ENCODE measurements around the gene C1orf174.
A peak's percentile ranks its signal among the peaks of the same experiment; 100 is the strongest.

The C1orf174 gene

GRCh38 chr1:3908886-3909517, 8.9 kb upstream of the C1orf174 start:
- DNase-seq: no peak

- DNase-seq: no peak
Observed at GRCh38 chr1:3907621-3908165, 7.6 kb upstream of the C1orf174 start.

DNA sequence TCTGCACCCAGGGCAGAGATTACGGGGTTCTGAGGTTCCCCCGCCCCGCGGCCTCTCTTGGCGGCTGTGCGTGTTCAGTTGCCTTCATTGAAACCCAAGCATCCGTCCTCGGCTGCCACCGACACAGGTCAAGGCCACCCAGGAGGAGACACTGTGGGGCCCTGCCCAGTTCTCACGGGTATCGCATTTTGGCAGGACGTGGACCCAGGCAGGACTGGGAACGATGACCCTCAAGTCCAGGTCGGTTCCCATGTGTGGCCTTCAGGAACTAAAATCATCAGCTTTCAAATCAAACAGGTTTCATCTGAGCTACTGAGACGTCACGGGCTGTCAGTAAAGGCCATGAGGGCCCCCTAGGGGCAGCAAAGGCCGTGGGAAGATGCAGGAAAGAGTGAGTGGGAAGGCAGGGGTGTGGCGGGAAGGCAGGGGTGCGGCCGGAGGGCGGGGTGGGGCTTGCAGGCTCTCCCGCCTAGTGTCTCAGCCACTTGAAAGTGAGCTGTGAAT, 7.0 kb upstream of the C1orf174 start:
- no peak for DNase-seq

DNA sequence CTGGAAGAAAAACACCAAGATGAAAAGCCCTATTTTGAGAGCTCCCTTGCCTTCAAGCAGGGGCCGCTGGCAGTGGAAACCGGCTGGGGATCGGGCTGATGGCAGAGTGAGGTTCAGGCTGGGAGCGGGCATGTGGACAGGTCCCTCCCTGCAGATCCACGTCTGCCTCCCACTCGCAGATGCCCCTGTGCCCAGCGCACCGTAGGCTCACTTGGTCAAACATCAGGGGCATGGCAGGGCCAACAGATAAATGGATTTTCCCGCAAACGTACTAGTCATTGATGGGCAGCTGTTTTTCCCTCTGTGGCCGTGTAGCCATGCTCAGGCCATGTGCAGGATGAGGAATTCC, 6.6 kb upstream of the C1orf174 start:
- DNase-seq: no peak

DNA sequence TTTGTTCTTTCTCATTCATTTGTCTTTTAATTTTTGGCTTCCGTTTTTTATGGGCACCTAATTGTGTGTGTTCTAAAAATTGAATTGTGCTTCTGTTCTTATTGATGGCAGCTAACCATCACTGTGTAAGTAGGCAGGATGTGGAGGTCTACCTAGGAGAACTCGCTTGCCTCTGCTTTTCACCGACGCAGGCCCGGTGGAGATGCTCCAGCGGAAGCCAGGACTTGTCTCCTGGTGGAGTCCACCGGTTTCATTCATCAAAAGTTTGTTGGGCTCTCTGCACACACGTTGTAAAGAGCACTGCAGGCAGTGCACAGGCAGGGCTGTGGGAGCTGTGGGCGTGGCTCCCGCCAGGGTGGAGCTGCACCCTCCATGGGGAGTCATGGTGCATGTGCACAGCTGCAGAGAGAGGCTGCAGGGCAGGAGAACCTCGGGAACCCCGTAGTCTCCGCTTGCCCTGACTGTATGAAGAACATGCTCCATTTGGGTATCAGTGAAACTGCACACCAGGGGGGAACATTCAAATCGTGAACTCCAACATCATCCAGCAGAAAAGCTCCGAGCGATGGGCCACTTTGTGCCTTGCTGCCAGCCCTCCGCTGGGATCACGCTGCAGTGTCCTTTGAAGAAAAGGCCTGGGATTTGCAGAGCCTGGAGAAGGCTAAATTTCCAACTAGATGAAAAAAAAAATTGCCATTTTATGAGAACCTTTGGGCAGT, 6.0 kb upstream of the C1orf174 start:
- DNase-seq: no peak

- DNase-seq: no peak
Observed at GRCh38 chr1:3905266-3905952, 5.3 kb upstream of the C1orf174 start.

DNA sequence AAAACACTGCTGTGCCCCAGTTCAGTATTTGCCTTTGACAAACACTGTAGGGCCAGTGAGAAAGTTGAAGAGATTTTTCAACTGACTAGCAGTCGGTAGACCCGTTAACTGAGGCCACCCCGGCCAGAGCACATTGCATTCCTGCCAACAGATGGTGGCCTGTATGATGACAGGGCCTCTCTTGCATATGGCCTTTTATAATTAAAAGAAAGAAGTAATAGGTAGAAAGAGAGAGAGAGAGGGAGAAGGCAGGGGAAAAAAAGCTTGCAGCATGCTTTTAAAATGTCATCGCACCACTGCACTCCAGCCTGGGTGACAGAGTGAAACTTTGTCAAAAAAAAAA, 4.7 kb upstream of the C1orf174 start:
- no peak for DNase-seq

GRCh38 chr1:3904006-3904842, 4.2 kb upstream of the C1orf174 start:
- no peak for DNase-seq

DNA sequence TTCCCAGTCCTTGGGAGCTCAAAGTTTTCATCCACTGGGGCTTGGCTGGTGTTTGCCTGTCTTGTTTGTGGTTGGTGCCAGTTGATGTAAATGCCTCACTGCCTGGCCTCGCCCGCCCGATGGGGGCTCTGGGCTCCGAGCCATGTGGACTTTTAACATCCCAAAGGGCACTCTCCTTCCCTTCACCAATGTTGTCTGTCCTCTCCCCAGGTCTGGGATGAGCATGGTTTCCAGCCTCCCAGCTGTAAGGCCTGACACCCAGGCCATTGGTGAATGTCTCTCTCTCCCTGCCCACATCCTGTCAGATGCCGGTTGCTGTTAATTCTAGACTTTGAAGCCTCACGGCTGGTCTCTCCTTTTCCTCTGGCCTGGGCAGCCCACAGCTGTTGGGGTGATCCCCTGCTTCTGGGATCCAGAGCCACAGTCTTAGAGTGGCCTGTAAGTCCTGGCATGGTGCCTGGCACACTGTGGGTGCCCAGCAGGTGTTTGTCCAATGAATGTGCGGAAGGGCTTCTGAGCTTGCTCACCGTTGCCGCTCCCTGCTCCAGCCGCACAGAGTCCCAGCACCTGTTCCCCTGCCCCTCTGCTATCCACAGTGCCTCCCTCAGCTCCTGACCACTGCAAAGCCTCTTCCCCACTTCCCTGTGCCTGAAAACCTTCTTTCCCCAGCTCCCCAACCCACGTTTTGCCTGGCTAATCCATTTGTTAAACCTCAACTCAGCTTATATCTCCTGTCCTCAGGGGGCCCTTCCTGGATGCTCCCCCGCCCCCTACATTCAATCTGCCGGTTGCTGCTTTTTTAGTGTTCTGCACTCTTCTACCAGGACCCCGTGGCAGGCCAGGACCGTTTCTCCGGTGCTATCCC, 3.3 kb upstream of the C1orf174 start:
- no peak for DNase-seq

DNA sequence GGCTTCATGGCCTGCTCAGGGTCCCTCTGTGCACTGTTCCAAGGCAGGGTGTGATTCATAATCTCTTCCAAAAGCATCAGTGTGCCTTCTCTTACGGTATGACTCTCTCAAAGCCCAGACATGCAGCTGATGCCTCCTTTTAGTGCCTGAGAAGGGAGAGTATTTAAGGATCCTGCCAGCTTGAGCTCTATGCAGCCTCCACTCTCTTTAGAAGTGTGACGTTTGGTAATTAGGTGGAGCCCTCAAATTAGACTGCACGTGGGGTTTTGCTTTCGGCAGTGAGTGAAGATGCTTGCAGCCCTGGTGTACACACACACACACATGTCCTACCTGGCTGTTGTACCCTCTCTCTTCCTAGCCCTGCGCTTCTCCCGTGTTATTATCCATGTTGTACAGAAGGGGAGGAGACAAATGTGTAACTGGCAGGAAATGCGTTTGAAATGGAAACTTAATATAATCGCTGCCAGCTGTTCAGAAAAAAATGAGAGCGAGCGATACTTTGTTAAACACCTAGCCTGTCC, 2.6 kb upstream of the C1orf174 start:
- peak; percentile 65 for DNase-seq

DNA sequence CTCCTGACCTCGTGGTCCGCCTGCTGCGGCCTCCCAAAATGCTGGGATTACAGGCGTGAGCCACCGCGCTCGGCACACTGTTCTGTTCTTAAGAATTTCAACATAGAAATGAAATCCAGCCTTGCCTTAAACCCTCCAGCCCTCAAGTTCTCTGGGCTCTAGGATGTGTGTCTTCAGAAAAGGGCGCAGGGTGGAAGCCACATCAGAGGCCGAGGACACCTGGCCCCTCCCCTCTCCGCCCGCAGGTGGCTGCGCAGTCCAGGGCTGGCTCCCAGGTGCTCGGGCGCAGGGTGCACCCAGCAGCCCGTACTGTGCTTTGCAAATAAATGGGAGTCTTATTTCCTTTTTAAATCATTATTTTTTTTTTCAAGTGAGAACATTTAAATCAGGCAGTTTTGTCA, 2.0 kb upstream of the C1orf174 start:
- no peak for DNase-seq

DNA sequence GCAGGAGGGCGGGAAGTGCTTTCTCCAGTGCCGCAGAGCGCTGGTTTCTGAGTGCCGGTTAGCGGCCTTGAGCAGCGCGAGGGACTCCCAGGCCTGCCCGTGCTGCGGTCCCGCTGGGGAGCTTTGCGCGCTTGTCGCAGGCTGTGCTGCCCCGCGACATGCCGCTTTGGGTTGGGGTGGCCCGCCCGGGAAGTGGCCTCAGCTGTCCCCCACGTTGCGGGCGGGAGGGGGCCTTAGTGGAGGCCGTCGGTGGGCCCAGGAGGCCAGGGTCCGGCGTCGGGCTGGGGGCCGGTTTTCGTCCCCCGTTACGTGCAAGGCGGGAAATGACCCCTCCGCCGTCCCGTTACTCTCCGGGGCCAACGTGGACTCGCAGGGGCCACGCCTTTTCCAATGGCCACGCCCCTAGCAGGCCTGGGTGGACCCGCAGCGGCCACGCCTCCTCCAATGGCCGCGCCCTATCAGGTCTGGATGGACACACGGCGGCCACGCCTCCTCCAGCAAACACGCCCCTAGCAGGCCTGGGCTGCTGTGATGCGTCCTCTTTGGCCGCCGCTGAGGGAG, 977 bp upstream of the C1orf174 start:
- peak; percentile 97 for DNase-seq

DNA sequence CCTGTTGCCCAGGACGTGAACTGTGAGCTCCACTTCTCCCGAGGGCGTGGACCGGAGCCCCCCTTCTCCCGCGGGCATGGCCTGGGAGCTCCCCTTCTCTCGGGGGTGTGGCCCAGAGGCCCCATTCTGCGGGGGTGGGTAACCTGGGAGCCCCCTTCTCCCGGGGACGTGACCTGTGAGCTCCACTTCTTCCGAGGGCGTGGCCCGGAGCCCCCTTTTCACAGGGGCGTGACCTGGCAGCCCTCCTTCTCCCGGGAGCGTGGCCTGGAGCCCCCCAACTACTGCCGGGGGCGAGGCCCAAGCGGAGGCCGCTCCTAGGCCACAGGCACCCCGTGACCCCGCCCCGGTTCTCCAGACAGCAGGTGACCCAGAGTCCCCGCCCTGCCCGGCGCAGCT, 320 bp downstream of the C1orf174 start:
- DNase-seq: no peak

- DNase-seq: no peak
Observed at GRCh38 chr1:3898994-3899753, 898 bp downstream of the C1orf174 start.

DNA sequence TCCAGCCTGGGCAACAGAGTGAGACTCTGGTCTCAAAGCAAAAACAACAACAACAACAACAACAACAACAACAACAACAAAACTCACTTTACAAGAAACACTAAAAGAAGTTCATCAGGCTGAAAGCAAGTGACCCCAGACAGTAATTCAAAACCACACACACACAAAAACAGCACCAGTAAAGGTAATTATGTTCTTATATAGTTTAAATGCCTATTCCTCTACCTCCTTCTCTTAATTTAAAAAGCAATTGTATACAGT, 1.7 kb downstream of the C1orf174 start:
- no peak for DNase-seq

GRCh38 chr1:3896396-3897000, 3.6 kb downstream of the C1orf174 start:
- no peak for DNase-seq

DNA sequence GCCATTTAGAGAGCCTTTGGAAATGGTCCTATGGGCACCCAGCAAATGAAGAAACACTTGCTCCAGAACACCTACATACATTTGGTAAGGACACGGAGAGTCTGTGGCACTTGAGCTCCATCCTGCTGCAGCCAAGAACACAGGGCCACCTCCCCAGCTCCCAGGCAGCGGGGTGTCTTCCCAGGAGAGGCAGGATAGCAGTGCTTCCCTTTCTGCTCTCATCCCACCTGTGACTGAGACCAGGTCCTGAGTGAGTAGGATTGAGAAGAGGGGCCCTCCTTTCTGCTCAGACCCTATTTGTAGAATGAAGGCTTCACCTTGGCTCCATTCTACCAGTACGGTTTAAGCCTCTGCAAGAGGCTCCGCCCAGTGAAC, 4.1 kb downstream of the C1orf174 start:
- DNase-seq: no peak

DNA sequence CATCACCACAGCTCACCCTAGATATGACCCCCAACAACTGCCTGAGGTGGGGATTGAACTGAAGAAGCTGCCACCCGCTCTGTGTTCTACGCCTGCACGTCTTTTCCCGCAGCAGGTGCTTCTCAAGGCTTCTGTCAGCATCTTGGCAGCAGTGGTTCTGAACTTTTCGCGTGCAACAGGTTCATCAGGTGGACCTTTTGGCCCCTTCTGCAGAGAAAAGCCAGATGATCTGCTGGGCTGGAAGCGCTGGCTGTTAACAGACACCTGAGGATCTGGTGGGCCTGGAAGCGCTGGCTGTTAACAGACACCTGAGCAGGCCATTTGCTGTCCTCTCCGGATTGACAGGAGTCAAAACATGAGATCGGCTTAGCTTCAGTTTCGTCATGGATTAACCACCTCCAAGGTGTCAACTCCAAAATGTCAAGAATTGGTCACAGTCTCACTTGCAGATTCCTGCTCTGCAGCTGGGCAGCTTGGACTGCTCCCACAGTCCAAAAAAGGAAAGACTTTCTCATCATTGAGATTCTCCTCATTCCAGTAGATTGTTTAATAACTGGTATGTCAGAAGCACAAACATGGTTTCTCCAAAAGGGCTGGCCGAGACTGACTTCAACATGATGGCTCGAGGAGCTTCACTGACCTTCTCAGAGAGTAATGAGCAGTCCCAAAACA, 4.7 kb downstream of the C1orf174 start:
- no peak for DNase-seq

- no peak for DNase-seq
Observed at GRCh38 chr1:3894626-3895278, 5.3 kb downstream of the C1orf174 start.

Measured in activated CD8-positive, alpha-beta memory T cell treated with anti-CD3 and anti-CD28 coated beads for 24 hours (primary cell).